ENCODE data around the gene ASMTL.

The ASMTL gene

DNA sequence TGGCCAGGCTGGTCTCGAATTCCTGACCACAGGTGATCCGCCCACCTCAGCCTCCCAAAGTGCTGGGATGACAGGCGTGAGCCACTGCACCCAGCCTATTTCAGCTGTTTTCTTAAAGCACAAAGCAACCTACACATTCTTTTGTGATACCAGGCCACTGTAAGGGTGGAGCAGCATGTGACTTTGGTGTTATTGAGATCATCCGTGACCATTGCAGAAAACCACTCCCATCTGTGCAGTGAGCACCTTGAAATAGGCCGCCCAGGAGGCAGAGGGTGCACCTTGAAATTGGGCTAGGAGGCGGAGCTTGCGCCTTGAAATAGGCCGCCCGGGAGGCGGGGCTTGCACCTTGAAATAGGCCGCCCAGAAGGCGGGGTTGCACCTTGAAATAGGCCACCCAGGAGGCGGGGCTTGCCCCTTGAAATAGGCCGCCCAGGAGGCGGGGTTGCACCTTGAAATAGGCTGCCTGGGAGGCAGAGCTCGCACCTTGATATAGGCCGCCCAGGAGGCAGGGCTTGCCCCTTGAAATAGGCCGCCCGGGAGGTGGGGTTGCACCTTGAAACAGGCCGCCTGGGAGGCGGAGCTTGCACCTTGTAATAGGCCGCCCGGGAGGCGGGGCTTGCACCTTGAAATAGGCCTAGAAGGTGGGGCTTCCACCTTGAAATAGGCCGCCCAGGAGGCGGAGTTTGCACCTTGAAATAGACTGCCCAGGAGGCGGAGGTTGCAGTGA is 51.8 kb downstream of the ASMTL start:
- DNase-seq = no peak

DNA sequence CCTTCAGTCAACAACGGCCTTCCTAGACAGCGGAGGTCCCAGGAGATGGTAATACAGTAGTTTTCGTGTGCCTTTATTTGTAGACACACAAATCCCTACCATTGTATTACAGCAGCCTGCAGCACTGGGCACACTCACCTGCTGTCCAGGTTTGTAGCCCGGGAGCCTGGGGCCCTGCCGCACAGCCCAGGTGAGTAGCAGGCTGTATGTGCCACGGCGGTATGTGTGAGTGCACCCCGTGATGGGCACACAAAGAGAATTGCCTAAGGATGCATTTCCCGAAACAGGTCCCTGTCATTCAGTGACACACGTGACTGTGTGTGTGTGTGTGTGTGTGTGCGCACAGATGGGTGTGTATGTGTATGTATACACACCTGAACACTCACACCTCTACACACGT is 52.7 kb downstream of the ASMTL start:
- DNase-seq = no peak

DNA sequence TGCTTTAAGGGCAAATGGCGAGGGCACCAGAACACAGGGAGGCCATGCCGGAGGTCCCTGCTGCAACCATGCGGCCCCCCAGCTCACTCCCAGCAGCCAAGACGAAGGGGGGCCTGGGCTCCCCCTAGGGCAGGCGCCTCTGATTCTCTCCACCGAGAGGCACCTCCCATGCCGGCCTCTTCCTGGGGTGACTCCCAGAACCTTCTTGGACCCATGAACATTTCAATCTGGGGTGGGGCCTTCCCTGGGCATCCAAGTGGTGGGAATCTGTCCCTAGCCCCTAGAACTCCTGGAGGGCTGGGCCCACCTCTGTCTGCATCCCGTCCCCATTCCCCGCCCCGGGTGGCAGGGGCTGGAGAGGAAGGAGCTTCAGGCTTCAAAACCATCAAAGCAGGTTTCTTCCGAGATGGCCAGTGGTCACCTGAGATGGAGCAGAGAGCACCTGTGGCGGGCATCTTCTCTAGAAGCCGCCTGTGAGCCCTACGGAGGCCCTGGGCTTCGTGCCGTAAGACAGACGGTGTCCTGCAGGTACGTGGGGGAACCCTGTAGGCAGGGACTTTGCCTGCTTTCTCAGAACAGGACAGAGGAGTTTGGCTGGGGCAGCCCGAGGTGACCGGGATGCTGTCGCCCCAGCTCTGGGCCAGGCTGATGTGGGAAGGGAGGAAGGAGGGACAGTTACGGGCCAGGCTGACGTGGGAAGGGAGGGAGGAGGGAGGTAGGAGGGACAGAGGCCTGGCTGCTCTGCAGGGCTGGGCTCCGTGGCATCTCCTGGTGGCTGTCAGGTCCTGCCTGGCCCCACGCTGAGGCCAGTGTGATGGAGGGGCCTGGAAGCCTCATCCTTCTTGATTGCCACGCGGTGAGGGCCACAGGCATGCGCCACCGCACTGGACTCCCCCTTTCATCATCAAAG is 54.0 kb downstream of the ASMTL start:
- DNase-seq = no peak

DNA sequence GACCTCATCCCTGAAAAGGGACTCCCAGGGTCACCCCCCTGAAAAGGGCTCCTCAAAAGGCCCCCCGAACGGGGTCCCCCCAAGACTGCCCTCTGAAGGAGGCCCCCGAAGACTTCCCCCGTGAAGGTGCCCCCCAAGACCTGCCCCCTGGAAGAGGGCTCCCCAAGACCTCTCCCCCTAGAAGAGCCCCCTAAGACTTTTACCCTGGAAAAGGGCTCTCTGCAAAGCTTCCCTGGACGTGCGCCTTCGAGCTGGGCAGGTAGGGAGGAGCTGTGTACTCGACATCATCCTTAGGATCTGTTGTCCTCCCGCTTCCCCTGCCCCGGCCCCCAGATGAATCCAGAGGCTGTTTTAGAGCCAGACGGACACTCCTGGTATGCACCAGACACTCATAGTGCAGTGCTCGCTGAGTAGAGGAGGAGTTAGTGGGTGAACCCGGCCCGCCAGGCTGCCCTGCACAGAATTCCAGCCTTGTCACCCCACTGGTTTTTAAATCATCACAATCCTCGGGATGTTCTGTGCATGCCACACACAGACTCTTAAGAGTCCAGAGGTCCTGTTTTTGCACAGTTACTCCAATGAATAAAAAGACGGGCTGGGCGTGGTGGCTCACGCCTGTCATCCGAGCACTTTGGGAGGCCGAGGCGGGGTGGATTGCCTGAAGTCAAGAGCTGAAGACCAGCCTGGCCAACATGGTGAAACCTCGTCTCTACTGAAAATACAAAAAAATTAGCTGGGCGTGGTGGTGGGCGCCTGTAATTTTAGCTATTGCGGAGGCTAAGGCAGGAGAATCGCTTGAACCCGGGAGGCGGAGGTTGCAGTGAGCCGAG is 55.1 kb downstream of the ASMTL start:
- no peak for DNase-seq

DNA sequence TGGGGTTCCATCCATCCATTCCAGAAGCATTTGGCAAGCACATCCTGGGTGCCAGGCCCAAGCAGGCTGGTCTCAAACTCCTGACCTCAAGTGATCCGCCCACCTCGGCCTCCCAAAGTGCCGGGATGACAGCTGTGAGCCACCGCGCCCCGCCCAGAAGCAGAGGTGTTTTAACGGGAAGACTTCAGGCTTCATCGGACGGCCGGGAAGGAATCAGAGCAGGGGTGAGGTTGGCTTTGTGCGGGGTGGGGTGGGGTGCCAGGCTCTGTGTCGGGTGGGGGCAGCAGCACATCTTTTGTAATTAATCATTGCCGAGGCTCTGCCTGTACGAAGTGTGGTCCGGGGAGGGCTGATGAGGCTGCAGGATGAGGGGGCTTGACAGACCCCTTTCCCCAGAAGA is 55.7 kb downstream of the ASMTL start:
- DNase-seq = no peak

DNA sequence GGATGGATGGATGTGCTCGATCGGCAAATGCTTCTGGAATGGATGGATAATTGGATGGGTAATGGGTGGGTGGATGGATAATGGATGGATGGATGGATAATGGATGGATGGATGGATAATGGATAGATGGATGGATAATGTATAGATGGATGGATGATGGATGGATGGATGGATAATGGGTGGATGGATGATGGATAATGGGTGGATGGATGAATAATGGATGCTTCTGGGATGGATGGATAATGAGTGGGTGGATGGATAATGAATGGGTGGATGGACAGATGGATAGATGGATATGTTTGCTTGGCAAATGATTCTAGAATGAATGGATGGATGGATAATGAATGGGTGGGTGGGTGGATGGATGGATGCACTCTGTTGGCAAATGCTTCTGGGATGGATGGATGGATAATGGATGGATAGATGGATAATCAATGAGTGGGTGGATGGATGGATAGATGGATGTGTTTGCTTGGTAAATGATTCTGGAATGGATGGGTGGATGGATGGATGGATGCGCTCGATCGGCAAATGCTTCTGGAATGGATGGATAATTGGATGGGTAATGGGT is 57.0 kb downstream of the ASMTL start:
- DNase-seq = no peak

DNA sequence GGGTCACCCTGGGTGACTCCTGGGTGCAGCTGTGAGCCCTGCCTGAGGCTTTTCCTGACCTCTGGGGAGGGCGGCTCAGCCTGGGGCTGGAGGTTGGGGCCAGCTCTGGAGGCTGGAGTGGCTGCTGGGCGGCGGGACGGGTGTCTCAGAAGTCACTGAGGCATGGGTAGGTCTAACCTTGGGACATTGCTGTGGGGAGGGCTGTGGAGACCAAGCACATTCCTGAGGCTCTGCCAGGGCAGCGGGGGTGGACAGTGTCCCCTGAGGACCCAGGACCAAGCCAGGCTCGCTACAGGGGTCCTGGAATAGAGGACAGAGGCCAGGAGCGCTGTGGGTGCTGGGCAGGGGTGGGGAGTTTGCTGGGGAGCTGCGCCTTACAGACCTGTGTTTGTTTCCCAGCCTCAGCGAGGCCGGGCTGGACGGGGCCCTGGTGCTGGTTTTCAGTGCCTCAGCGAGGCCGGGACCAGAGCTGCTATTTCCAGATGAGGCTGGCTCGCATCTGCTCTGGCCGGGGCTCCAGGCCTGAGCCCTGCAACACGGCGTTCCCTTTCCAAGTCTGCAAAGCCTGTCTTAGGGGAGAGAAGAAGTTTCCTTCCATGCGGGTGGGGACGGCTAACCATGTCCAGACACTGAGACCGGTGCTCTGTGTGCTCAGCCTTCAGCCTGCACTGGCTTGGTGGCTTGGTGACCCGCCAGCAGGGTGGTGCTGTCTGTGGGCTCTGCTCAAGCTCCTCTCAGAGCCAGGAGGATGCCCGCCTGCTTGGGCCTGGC is 57.8 kb downstream of the ASMTL start:
- DNase-seq = no peak

DNA sequence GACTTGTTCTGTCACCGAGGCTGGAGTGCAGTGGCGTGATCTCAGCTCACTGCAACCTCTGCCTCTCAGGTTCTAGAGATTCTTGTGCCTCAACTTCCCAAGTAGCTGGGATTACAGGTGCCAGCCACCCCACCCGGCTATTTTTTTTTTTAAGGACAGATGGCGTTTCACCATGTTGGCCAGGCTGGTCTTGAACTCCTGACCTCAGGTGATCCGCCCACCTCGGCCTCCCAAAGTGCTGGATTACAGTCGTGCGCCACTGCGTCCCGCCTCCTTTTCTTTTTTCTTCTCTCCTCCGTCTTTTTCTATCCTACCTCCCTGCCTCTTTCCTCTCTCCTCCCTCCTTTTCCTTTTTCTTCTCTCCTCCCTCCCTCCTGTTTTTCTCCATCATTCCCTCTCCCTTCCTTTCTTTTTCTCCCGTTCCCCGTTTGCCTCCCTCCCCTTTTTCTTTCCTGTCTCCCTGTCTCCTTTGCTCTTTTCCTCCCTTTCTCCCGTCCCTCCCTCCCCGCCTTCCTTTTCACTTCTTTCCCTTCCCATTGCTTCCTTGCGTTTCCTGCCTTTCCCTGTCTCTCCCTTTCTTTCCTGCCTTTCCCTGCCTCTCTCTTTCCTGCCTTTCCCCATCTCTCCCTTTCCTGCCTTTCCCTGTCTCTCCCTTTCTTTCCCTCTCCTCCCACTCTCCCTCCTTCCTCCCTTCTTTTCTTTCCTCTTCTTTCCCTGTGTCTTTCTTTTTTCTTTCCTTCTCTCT is 58.7 kb downstream of the ASMTL start:
- DNase-seq = no peak

DNA sequence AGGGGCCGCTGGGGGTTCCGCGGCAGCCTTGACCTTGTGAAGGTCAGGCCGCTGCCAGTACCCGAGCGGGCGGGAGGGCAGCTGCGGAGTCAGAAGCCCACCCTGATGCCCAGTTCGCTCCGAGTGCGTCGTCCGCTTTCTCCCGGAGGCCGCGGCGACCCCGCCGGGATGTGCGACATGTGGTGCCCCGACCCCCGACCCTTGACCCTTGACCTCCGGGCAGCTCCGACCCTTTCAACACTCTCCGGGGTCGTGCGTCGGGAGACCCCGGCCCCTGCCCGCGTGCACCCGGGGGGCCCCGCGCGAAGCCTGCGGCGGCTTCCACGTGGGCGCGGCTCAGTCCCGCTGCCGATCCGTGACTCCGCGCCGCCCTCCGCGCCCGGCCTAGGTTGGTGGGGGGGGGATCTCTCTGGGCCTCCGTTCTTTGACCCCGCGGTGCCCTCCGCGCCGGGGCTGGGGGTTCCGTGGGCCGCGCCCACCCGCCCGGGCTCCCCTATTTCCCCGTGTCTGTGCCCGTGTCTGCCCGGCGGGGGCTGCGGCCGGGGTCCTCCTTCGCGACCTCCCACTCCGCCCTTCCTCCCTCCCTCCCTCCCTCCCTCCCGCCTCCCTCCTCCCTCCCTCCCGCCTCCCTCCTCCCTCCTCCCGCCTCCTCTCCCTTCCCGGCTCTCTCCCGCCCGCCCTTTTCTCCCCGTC is 60.2 kb downstream of the ASMTL start:
- no peak for DNase-seq

DNA sequence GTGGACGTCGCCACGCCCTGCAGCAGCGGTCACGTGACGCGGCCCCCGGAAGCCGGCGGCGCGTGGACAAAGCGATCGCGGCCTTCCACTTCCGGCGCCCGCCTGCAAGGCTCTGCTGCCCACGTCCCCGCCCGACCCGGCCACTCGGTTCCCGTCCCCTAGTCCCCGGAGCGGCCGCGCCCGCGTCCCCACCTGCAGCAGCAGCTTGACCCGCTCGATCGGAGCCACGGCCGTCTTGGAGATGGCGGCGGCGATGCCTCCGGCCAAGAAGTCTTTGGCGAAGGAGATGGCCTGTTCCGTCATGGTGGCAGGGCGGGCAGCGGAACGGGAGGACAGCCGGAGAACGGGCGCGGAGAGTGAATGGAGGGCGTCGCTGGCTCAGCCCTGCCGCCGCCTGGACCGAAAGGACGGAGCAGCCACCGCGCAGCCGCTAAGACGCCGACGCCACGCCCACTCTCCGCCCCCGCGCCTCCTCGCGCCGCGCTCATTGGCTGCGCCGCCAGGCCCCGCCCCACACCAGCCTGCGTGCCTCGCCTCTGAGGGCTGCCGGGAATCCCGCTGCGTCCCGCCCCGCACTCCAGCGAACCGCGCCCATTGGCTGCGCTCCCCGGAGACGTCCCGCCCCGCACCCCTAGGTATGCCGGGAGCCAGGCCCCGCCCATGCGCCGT is 60.9 kb downstream of the ASMTL start, which contains the start of gene SLC25A6:
TSS of gene SLC25A6 (minus strand) at position 407 of the 669 bp plus-strand sequence. CDS start at position 303, 104 bp downstream.
- DNase-seq = peak; percentile 99

DNA sequence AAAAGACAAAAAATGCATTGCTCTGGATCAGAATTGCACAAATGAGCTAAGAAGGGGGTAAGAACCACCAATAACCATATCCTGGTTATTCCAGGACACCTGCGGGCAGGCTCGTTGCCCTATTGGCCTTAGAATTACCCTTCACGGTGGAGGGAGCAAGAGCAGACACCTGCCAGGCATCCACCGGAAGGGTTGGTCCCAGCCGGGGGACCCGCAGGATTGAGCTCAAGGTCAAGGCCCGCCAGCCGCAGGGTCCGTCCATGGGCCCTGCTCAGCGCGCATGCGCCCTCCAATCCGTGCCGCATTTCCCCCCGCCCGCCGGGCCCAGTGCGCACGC is 61.4 kb downstream of the ASMTL start:
- DNase-seq = no peak

DNA sequence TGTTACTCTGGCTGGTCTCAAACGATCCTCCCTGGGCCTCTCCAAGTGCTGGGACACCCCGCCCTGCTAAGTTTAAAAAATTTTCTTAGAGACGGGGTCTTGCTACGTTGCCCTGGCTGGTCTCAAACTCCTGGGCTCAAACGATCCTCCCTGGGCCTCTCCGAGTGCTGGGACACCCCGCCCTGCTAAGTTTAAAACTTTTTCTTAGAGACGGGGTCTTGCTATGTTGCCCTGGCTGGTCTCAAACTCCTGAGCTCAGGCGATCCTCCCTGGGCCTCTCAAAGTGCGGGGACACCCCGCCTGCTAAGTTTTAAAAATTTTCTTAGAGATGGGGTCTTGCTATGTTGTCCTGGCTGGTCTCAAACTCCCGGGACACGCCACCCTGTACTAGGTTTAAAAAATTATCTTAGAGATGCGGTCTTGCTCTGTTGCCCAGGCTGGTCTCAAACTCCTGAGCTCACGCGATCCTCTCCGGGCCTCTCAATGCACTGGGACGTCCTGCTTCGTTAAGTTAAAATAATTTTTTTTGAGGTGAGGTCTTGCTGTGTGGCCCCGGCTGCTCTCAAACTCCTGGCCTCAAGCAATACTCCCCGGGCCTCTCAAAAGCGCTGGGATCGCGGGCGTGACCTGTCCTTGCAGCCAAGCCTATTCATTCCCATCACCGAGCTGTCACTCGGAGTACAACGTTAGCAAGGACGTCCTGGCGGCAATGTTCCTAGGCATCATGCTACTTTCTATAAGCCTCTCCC is 61.9 kb downstream of the ASMTL start:
- DNase-seq = no peak

DNA sequence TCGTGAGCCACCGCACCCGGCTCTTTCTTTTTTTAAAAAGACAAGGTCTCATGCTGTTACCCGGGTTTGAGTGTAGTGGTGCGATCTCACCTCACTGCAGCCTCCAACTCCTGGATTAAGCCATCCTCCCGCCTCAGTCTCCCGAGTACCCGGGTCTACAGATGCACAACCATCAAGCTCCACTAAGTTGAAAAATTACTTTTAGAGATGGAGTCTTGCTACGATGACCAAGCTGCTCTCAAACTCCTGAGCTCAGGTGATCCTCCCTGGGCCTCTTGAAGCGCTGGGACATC is 62.8 kb downstream of the ASMTL start:
- DNase-seq = no peak

DNA sequence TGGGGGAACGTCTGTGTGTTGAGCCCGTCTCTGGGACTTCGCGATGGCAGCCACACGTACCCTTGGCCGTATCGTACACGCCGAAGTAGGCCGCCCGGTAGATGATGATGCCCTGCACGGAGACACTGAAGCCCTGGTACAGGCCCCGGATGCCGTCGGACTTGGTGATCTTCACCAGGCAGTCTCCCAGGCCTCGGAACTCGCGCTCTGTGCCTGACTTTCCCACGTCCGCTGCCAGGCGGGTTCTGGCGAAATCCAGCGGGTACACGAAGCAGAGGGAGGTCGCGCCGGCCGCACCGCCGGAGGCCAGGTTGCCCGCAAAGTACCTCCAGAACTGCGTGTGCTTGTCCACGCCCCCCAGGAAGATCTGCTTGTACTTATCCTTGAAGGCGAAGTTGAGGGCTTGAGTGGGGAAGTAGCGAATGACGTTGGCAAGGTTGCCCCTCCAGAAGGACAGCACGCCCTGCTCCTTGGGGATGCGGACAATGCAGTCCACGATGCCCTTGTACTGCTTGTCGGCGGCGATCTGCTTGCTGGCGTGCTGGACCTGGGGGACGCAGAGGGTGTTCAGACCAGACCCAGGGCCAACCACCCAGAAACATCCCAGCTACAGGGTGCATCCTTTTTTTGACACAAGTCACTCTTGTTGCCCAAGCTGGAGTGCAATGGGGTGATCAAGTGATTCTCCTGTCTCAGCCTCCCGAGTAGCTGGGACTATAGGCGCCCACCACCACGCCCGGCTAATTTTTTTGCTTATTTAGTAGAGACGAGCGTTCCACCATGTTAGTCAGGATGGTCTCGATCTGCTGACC is 63.3 kb downstream of the ASMTL start:
- DNase-seq = no peak

DNA sequence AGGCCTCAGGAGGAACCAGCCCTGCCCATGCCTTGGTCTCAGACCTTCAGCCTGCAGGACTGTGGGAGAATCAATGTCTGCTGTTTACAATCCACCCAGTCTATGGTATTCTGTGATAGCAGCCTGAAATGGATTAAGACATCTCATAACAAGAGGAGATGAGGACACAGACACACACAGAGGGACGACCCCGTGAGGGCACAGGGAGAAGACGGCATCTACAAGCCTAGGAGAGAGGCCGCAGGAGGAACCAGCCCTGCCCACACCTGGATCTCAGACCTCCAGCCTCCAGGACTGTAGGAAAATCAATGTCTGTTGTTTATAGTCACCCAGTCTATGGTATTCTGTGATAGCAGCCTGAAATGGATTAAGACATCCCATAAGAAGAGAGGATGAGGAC is 64.1 kb downstream of the ASMTL start:
- no peak for DNase-seq

DNA sequence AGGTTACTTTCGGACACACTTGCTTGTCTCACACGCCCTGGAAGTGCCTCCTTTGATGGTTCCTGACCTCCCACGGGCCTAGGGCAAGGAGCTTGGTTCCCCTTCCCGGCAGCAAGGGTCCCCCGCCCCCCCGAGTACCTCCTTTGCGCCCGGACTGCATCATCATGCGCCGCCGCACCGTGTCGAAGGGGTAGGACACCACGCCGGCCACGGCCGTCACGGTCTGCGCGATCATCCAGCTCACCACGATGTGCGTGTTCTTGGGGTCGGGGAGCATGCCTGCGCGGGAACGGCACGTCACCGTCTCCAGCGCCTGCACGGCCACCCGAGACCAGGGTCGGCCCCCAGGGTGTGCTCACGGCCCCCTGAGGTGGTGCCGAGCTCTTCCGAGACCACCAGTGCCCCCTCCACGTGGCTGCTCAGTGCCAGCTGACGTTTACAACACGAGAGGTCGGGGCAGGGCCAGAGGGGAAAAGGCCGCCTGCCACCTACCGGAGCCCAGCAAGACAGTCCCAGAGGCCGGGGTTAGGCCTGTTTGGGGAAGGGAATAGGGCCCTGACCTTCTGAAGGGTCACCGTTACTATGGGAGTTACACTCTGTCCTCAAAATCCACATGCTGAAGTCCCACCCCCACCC is 65.5 kb downstream of the ASMTL start:
- DNase-seq = no peak

DNA sequence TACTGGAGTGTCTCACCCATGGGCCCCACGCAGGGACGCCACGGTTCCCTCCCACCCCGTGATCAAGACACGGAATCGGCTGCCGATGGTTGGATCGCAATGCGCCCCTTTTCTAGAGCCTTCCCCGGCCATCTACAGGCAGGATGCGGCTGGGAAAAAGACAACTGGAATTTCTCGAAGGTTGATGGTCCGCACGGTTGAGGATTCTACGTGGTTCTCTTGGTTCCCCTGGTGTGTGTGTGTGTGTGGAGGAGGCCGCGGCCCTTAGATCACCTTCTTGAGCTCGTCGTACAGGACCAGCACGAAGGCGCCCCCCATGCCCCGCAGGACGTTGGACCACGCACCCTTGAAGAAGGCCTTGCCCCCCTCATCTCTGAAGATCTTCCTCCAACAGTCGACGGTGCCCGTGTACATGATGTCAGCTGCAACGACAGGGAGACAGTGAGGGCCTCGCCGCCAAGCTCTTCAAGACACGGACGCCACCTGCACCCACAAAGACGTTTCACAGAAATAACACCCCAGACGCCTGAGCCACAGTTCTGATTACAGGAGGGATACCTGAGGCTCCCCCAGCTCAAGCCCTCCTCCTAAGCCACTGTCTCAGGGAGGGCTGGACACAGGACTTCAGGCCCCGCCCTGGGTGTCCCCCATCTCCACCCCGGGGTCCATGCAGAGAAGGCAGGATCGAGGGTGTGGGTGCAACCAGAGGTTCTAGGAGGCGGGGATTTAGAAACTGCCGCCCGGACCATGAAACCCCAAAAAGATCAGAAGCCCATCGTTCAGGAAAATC is 66.2 kb downstream of the ASMTL start:
- DNase-seq = no peak

Measured in T-helper 9 cell (primary cell).